ENCODE data around the gene CDK2AP2.

GRCh38 chr11:67482827-67483798, 24.8 kb downstream of the CDK2AP2 start, which contains the start of gene AIP:
- TF ChIP-seq POLR2A (IDR thresholded peaks at IDR 0.05): peak in 1 of 2 donors; percentile 52
- peak in 3 of 4 experiments; percentile 22 to 60 (median 60) for TF ChIP-seq CTCF (IDR thresholded peaks at IDR 0.05)
- TF ChIP-seq EP300 (IDR thresholded peaks at IDR 0.05): no peak
